GM12874 (cell line): Measurements from ENCODE around the gene SCYGR1.

Experiments used
- CTCF ChIP-seq: IDR thresholded peaks from 2 replicates; pipeline ENCODE4 v1.5.1; 2011; ENCODE audit warnings: low read depth, mild to moderate bottlenecking, control low read depth, low read length, moderate library complexity; ENCODE audit not compliant: insufficient read depth

Gene SCYGR1

DNA sequence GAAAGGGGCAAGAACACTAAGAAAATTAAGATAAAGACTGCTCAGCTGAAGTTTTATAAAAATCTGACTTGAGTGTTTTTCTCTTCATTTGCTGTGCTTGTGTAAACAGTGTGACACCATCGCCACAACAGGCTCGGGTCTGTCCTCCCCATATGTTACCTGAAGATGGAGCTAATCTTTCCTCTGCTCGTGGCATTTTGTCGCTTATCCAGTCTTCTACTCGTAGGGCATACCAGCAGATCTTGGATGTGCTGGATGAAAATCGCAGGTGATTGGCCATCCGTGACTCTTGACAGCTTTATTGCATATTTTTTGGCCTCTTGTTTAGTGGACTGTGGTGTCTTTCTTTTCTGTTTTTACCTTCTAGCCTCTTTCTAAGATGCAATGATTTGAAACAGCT lies 40.6 kb downstream of the SCYGR1 start:
- no peak for TF ChIP-seq CTCF

- no peak for TF ChIP-seq CTCF
Observed at GRCh38 chr2:227344231-227344630, 43.5 kb downstream of the SCYGR1 start.

DNA sequence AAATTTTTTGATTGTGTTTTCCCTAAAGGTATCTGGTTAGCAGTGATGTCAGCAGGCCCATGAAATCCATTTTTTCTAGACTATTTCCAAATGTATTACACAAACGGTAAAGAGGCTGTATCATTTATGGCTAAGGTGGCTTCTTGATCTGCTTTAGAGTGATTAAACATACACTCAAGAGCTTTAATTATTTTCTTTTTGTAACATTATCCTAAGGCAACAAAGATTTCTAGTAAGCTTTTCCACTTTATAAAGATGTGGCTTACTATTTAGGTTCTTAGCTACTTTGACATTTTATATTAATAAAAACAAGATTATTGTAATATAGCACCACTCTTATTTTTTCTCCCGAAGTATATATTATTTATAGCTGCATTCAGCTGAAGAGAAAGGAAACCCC lies 46.2 kb downstream of the SCYGR1 start:
- no peak for TF ChIP-seq CTCF

GRCh38 chr2:227340106-227340505 lies 47.6 kb downstream of the SCYGR1 start:
- TF ChIP-seq CTCF = no peak

GRCh38 chr2:227339098-227339599 lies 48.6 kb downstream of the SCYGR1 start:
- no peak for TF ChIP-seq CTCF
